KMS-11 (cell line): ENCODE measurements around the gene TFEB.

Experiments used
- H2AFZ ChIP-seq: fragments of 200-600 bp; sonication (generic); 2 replicates; pipeline ENCODE4 v1.6.1; 2016; ENCODE audit warnings: antibody characterized with exemption, mixed run types, low read depth
- H3K27ac ChIP-seq: fragments of 200-600 bp; sonication (generic); 2 replicates; pipeline ENCODE4 v1.6.1; 2016; ENCODE audit warnings: mild to moderate bottlenecking, mixed run types
- H3K27me3 ChIP-seq: fragments of 200-600 bp; sonication (generic); 2 replicates; pipeline ENCODE4 v1.6.1; 2017; ENCODE audit warnings: mild to moderate bottlenecking, low read depth, mixed run types, moderate library complexity; ENCODE audit not compliant: insufficient read depth
- H3K36me3 ChIP-seq: fragments of 200-600 bp; sonication (generic); 2 replicates; pipeline ENCODE4 v1.6.1; 2017; ENCODE audit warnings: mild to moderate bottlenecking, mixed run types; ENCODE audit not compliant: insufficient read depth
- H3K4me1 ChIP-seq: fragments of 200-600 bp; sonication (generic); 2 replicates; pipeline ENCODE4 v1.6.1; 2016; ENCODE audit warnings: mild to moderate bottlenecking, low read depth, mixed run types; ENCODE audit not compliant: poor library complexity, severe bottlenecking
- H3K4me2 ChIP-seq: fragments of 200-600 bp; sonication (generic); 2 replicates; pipeline ENCODE4 v1.7.0; 2016; ENCODE audit warnings: mild to moderate bottlenecking, mixed run types
- H3K4me3 ChIP-seq: fragments of 200-600 bp; sonication (generic); IDR thresholded peaks from 2 replicates; pipeline ENCODE4 v1.6.1; 2017; ENCODE audit warnings: low read depth, low read length, mixed read lengths; ENCODE audit not compliant: insufficient read depth
- H3K79me2 ChIP-seq: fragments of 200-600 bp; sonication (generic); 2 replicates; pipeline ENCODE4 v1.6.1; 2016; ENCODE audit warnings: low read depth, mixed run types; ENCODE audit not compliant: insufficient read depth
- H3K9ac ChIP-seq: fragments of 200-600 bp; sonication (generic); 2 replicates; pipeline ENCODE4 v1.6.1; 2016; ENCODE audit warnings: mild to moderate bottlenecking, mixed run types
- H4K20me1 ChIP-seq: fragments of 200-600 bp; sonication (generic); 2 replicates; pipeline ENCODE4 v1.6.1; 2016; ENCODE audit warnings: mild to moderate bottlenecking, mixed run types; ENCODE audit not compliant: insufficient read depth
- CTCF ChIP-seq: fragments of 200-600 bp; sonication (generic); conservative IDR thresholded peaks from 2 replicates; pipeline ENCODE4 v1.6.1; 2017; ENCODE audit warnings: low read depth, mild to moderate bottlenecking, antibody characterized with exemption, low read length, moderate library complexity, mixed read lengths

TFEB gene

DNA sequence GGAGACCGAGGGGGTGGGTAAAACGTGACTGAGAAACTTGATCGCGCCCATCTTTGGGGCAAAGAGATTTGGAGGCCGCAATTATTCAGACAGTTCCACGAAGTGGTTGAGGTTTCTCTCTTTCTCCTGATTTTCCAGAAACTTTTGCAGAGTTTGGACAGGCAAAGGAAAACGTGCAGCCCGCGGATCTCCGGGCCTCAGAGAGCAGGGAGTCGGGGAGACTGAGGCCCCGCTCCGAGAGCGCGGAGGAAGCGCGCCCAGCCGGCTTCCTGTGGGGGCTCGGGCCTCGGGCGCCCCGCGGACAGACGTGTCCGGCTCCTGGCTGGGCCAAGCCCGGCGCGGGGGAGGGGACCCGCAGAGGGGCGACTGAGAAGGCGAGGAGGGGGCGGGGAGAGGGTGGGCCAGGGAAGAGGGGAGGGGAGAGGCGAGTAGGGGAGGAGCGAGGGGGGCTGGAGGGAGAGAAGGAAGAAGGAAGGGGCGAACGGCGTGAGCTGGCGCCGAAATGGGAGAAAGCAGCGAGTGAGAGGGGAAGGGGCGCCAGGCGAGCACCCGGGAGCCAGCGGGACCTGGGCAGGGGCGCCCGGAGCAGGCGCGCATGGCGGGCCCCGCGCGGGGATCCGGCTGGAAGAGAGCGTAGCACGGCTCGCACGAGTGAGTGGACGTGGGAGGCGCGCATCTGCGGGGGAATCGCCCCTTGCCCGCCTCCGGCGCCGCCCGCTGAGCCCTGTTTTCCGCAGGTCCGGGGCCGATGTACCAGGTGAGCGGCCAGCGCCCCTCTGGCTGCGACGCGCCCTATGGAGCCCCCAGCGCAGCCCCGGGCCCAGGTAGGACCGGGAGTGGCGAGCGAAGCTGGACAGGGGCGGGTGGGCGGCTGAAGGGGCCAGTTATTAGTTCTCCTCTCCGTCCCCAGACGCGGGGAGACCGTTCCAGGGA lies 97.1 kb downstream of the TFEB start, which contains the start of gene MDFI:
Gene MDFI, plus strand, starts transcription at position 467 of the 933 bp plus-strand sequence. Its CDS starts 282 bp downstream, at position 749.
- no peak within 1 kb of the TSS for H3K4me2 ChIP-seq
- H4K20me1 ChIP-seq = no peaks in the 10 kb centered on the region
- no peak within 1 kb of the TSS for H2AFZ ChIP-seq

DNA sequence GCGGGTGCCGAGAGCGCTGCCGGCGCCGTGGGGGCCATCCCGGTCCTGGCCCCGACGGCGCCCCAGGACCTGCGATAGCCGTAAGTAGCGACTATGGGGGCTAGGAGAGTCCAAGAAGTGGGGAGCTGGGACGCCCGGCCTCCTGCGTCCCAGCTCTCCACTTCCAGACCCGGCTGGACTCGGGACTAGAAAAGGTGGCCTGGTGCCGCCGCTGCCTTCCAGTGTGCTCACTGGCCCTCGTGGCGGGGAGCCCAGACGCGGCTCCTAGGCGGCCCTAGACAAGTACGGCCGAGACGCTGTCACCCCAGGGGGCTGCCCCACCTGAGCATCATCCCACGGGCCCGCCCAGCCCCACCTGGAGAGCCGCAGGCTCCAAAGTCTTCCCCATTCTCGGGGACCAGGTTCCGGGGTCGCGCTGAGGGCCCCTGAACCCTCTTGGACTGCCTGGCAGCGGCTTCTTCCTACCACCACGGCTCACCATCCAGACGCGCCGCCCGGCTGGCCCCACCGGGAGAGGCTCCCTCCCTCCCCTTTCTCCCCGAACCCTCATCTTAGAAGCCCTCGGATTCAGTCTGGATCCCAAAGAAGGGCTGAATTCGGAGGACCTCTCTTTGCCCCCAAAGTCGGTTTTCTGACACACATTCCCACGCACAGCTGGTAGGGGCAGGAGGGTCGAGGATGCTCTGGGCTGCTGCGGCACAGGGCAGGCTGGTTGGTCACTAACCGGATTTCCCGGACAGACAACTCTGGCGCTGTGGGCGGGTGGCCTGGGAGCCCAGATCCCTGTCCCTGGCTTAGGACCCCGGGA lies 98.0 kb downstream of the TFEB start:
- H3K27ac ChIP-seq = no peak overlapping the region
- no peak for TF ChIP-seq CTCF
- H3K79me2 ChIP-seq = no peaks in the 10 kb centered on the region
- H3K27me3 ChIP-seq = peaks cover 34% of the 10 kb centered on the region; the same call in 1 of the 2 replicates
- no peaks in the 10 kb centered on the region for H3K36me3 ChIP-seq
- no peaks in the 10 kb centered on the region for H4K20me1 ChIP-seq
- H3K9ac ChIP-seq = no peak overlapping the region
- H3K4me3 ChIP-seq = no peak overlapping the region
- no peak overlapping the region for H2AFZ ChIP-seq
- no peak overlapping the region for H3K4me2 ChIP-seq
- H3K4me1 ChIP-seq = no peaks in the 10 kb centered on the region

More for the DNA sequence above, 97.1 kb downstream of the TFEB start, which contains the start of gene MDFI:
- Histone ChIP-seq H3K4me1 (no peaks in the 10 kb centered on the region), H3K4me3 (no peak within 1 kb of the TSS), H3K36me3 (no peaks in the 10 kb centered on the region), H3K27me3 (peaks cover 42% of the 10 kb centered on the region; the same call in 1 of the 2 replicates), H3K79me2 (no peaks in the 10 kb centered on the region), H3K27ac (no peak within 1 kb of the TSS), H3K9ac (no peak within 1 kb of the TSS)
- no peak for TF ChIP-seq CTCF

DNA sequence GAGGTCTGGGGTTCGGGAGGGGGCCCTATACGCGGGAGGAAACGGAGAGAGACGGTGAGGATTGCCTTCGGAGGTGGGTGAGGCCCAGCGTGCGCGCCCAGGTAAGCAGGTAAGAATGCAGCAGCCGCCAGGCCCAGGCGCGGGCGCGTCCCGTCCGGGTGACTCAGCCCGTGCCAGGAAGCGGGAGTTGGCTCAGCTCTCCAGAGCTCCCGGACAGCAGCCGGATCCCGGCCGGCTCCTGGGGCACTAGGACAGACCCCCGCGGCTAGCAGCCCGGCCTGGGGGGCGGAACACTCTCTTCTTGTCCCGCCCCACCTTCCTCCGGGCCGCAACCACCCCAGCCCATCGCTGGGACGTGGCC lies 98.6 kb downstream of the TFEB start:
- peaks cover 32% of the 10 kb centered on the region; the same call in 1 of the 2 replicates for H3K27me3 ChIP-seq
- H3K4me2 ChIP-seq = no peak overlapping the region
- H3K27ac ChIP-seq = no peak overlapping the region
- H2AFZ ChIP-seq = no peak overlapping the region
- no peak for TF ChIP-seq CTCF
- no peak overlapping the region for H3K9ac ChIP-seq
- H4K20me1 ChIP-seq = no peaks in the 10 kb centered on the region
- no peak overlapping the region for H3K4me3 ChIP-seq
- no peaks in the 10 kb centered on the region for H3K4me1 ChIP-seq
- no peaks in the 10 kb centered on the region for H3K79me2 ChIP-seq
- H3K36me3 ChIP-seq = no peaks in the 10 kb centered on the region

GRCh38 chr6:41635365-41635764 lies 100.0 kb downstream of the TFEB start:
- H3K27me3 ChIP-seq = peaks cover 23% of the 10 kb centered on the region; the same call in 1 of the 2 replicates
- no peak overlapping the region for H3K4me2 ChIP-seq
- no peak overlapping the region for H2AFZ ChIP-seq
- no peak overlapping the region for H3K27ac ChIP-seq
- H3K4me3 ChIP-seq = no peak overlapping the region
- TF ChIP-seq CTCF = no peak
- H3K9ac ChIP-seq = no peak overlapping the region
- no peaks in the 10 kb centered on the region for H3K79me2 ChIP-seq
- H4K20me1 ChIP-seq = no peaks in the 10 kb centered on the region
- H3K4me1 ChIP-seq = no peaks in the 10 kb centered on the region
- H3K36me3 ChIP-seq = no peaks in the 10 kb centered on the region
